Measurements from ENCODE around the gene PARM1.

Gene PARM1

DNA sequence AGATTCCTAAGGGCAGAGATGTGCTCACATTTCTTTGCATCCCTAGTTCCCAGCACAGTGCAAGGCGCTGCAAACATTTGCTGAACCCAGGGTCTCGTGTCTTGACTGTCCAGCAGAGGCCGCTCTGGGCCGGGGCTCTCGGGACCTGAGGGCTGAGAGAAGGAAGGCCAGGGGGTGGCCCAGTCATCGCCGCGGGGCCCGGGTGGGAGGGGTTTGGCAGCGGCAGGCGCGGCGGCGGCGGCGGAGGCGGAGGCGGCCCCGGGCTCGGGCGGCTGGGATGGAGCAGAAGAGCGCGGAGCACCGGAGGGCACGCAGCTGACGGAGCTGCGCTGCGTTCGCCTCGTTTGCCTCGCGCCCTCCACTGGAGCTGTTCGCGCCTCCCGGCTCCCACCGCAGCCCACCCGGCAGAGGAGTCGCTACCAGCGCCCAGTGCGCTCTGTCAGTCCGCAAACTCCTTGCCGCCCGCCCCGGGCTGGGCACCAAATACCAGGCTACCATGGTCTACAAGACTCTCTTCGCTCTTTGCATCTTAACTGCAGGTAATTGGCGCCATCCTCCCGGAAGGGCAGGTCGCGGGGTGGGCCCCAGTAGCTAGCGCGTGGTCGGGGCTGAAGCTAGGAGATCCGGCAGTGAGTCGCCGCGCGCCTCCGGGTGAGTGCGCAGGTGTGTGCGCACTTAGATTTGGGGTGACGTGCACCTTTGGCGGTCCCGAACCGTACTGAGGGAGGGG is at the start of gene PARM1 (continued):
- TF ChIP-seq, protein P1, sequence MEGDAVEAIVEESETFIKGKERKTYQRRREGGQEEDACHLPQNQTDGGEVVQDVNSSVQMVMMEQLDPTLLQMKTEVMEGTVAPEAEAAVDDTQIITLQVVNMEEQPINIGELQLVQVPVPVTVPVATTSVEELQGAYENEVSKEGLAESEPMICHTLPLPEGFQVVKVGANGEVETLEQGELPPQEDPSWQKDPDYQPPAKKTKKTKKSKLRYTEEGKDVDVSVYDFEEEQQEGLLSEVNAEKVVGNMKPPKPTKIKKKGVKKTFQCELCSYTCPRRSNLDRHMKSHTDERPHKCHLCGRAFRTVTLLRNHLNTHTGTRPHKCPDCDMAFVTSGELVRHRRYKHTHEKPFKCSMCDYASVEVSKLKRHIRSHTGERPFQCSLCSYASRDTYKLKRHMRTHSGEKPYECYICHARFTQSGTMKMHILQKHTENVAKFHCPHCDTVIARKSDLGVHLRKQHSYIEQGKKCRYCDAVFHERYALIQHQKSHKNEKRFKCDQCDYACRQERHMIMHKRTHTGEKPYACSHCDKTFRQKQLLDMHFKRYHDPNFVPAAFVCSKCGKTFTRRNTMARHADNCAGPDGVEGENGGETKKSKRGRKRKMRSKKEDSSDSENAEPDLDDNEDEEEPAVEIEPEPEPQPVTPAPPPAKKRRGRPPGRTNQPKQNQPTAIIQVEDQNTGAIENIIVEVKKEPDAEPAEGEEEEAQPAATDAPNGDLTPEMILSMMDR (tag by site-specific recombination; IDR thresholded peaks at IDR 0.05): peak; percentile 18; the same call in 1 of the 2 replicates
- no peak for TF ChIP-seq ZNF114 (tag by site-specific recombination; IDR thresholded peaks at IDR 0.05)
- peak; percentile 19; the same call in 1 of the 2 replicates for TF ChIP-seq SP2 (tag by site-specific recombination; IDR thresholded peaks at IDR 0.05)
- TF ChIP-seq, protein P2, sequence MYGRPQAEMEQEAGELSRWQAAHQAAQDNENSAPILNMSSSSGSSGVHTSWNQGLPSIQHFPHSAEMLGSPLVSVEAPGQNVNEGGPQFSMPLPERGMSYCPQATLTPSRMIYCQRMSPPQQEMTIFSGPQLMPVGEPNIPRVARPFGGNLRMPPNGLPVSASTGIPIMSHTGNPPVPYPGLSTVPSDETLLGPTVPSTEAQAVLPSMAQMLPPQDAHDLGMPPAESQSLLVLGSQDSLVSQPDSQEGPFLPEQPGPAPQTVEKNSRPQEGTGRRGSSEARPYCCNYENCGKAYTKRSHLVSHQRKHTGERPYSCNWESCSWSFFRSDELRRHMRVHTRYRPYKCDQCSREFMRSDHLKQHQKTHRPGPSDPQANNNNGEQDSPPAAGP (tag by site-specific recombination; IDR thresholded peaks at IDR 0.05): no peak
- TF ChIP-seq ZBTB17 (tag by site-specific recombination; IDR thresholded peaks at IDR 0.05): peak; percentile 60
- TF ChIP-seq, protein P3, sequence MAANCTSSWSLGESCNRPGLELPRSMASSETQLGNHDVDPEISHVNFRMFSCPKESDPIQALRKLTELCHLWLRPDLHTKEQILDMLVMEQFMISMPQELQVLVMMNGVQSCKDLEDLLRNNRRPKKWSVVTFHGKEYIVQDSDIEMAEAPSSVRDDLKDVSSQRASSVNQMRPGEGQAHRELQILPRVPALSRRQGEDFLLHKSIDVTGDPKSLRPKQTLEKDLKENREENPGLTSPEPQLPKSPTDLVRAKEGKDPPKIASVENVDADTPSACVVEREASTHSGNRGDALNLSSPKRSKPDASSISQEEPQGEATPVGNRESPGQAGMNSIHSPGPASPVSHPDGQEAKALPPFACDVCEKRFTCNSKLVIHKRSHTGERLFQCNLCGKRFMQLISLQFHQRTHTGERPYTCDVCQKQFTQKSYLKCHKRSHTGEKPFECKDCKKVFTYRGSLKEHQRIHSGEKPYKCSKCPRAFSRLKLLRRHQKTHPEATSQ (tag by site-specific recombination; IDR thresholded peaks at IDR 0.05): no peak
- no peak for TF ChIP-seq ZNF544 (tag by site-specific recombination; IDR thresholded peaks at IDR 0.05)
- no peak for TF ChIP-seq ZNF707 (tag by site-specific recombination; IDR thresholded peaks at IDR 0.05)
- TF ChIP-seq ZNF391 (tag by site-specific recombination; IDR thresholded peaks at IDR 0.05; ENCODE audit: borderline replicate concordance, low read depth): no peak
- TF ChIP-seq, protein P4, sequence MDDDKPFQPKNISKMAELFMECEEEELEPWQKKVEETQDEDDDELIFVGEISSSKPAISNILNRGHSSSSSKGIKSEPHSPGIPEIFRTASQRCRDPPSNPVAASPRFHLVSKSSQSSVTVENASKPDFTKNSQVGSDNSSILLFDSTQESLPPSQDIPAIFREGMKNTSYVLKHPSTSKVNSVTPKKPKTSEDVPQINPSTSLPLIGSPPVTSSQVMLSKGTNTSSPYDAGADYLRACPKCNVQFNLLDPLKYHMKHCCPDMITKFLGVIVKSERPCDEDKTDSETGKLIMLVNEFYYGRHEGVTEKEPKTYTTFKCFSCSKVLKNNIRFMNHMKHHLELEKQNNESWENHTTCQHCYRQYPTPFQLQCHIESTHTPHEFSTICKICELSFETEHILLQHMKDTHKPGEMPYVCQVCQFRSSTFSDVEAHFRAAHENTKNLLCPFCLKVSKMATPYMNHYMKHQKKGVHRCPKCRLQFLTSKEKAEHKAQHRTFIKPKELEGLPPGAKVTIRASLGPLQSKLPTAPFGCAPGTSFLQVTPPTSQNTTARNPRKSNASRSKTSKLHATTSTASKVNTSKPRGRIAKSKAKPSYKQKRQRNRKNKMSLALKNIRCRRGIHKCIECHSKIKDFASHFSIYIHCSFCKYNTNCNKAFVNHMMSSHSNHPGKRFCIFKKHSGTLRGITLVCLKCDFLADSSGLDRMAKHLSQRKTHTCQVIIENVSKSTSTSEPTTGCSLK (tag by site-specific recombination; IDR thresholded peaks at IDR 0.05): no peak
- TF ChIP-seq ZNF660 (tag by site-specific recombination; IDR thresholded peaks at IDR 0.05): peak; percentile 68; the same call in 1 of the 2 replicates
- no peak for TF ChIP-seq ZNF37A (tag by site-specific recombination; IDR thresholded peaks at IDR 0.05)
- no peak for TF ChIP-seq KLF10 (tag by site-specific recombination; IDR thresholded peaks at IDR 0.05)
- TF ChIP-seq ZNF670 (tag by site-specific recombination; IDR thresholded peaks at IDR 0.05; ENCODE audit: low read depth): no peak
- peak; percentile 14; the same call in 1 of the 2 replicates for TF ChIP-seq ZFHX2 (tag by site-specific recombination; conservative IDR thresholded peaks at IDR 0.05)
- TF ChIP-seq, protein P5, sequence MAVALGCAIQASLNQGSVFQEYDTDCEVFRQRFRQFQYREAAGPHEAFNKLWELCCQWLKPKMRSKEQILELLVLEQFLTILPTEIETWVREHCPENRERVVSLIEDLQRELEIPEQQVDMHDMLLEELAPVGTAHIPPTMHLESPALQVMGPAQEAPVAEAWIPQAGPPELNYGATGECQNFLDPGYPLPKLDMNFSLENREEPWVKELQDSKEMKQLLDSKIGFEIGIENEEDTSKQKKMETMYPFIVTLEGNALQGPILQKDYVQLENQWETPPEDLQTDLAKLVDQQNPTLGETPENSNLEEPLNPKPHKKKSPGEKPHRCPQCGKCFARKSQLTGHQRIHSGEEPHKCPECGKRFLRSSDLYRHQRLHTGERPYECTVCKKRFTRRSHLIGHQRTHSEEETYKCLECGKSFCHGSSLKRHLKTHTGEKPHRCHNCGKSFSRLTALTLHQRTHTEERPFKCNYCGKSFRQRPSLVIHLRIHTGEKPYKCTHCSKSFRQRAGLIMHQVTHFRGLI (tag by site-specific recombination; IDR thresholded peaks at IDR 0.05): no peak
- TF ChIP-seq, protein P6, sequence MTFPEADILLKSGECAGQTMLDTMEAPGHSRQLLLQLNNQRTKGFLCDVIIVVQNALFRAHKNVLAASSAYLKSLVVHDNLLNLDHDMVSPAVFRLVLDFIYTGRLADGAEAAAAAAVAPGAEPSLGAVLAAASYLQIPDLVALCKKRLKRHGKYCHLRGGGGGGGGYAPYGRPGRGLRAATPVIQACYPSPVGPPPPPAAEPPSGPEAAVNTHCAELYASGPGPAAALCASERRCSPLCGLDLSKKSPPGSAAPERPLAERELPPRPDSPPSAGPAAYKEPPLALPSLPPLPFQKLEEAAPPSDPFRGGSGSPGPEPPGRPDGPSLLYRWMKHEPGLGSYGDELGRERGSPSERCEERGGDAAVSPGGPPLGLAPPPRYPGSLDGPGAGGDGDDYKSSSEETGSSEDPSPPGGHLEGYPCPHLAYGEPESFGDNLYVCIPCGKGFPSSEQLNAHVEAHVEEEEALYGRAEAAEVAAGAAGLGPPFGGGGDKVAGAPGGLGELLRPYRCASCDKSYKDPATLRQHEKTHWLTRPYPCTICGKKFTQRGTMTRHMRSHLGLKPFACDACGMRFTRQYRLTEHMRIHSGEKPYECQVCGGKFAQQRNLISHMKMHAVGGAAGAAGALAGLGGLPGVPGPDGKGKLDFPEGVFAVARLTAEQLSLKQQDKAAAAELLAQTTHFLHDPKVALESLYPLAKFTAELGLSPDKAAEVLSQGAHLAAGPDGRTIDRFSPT (tag by site-specific recombination; IDR thresholded peaks at IDR 0.05): peak; percentile 39; the same call in 1 of the 2 replicates
- TF ChIP-seq ZNF174 (tag by site-specific recombination; IDR thresholded peaks at IDR 0.05): no peak
- no peak for TF ChIP-seq ZBTB1 (tag by site-specific recombination; IDR thresholded peaks at IDR 0.05)
- TF ChIP-seq ZNF366 (tag by site-specific recombination; conservative IDR thresholded peaks at IDR 0.05): no peak
- no peak for TF ChIP-seq ZNF292 (tag by site-specific recombination; IDR thresholded peaks at IDR 0.05; ENCODE audit: borderline replicate concordance, low read depth)
- peak; percentile 29 for TF ChIP-seq SP7 (tag by site-specific recombination; IDR thresholded peaks at IDR 0.05)
- TF ChIP-seq KLF8 (tag by site-specific recombination; IDR thresholded peaks at IDR 0.05): peak; percentile 52; the same call in 1 of the 2 replicates
- no peak for TF ChIP-seq ZBTB48 (tag by site-specific recombination; IDR thresholded peaks at IDR 0.05)
- TF ChIP-seq ZBTB8A (tag by site-specific recombination; IDR thresholded peaks at IDR 0.05): peak; percentile 90
- peak; percentile 50; the same call in 1 of the 2 replicates for TF ChIP-seq GLIS1 (tag by site-specific recombination; IDR thresholded peaks at IDR 0.05)
- TF ChIP-seq KLF16 (tag by site-specific recombination; IDR thresholded peaks at IDR 0.05): no peak
- no peak for TF ChIP-seq SCRT1 (tag by site-specific recombination; IDR thresholded peaks at IDR 0.05; ENCODE audit: borderline replicate concordance)
- TF ChIP-seq, protein P7, sequence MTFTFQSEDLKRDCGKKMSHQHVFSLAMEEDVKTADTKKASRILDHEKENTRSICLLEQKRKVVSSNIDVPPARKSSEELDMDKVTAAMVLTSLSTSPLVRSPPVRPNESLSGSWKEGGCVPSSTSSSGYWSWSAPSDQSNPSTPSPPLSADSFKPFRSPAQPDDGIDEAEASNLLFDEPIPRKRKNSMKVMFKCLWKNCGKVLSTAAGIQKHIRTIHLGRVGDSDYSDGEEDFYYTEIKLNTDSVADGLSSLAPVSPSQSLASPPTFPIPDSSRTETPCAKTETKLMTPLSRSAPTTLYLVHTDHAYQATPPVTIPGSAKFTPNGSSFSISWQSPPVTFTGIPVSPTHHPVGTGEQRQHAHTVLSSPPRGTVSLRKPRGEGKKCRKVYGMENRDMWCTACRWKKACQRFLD (tag by site-specific recombination; IDR thresholded peaks at IDR 0.05): no peak
